DND-41 (cell line): ENCODE data around the gene KLF5.

Source experiments
- ATAC-seq: fragments of 200-7000 bp; cut with Tn5 transposase; 3 replicates; pipeline ENCODE4 v1.9.1; 2021; ENCODE audit warnings: low read depth; ENCODE audit not compliant: insufficient read depth
- DNase-seq: peaks from one replicate; pipeline ENCODE4 v3.0.0-alpha.2; 2020
- H2AFZ ChIP-seq: 2 replicates; pipeline ENCODE4 v1.6.0; 2012; ENCODE audit warnings: low read depth, low read length
- H3K27ac ChIP-seq: 2 replicates; pipeline ENCODE4 v1.5.1; 2012; ENCODE audit warnings: low read length, inconsistent platforms
- H3K27me3 ChIP-seq: fragments of 200-600 bp; sonication (generic); 2 replicates; pipeline ENCODE4 v1.6.0; 2012; ENCODE audit warnings: low read length, mild to moderate bottlenecking, inconsistent platforms; ENCODE audit not compliant: insufficient read depth, poor library complexity
- H3K36me3 ChIP-seq: 2 replicates; pipeline ENCODE4 v1.5.1; 2012; ENCODE audit warnings: low read length, inconsistent platforms; ENCODE audit not compliant: insufficient read depth
- H3K4me1 ChIP-seq: 2 replicates; pipeline ENCODE4 v1.5.1; 2012; ENCODE audit warnings: mild to moderate bottlenecking, low read length; ENCODE audit not compliant: insufficient read depth
- H3K4me2 ChIP-seq: 2 replicates; pipeline ENCODE4 v1.6.0; 2012; ENCODE audit warnings: mild to moderate bottlenecking, moderate library complexity, low read length, inconsistent platforms; ENCODE audit not compliant: insufficient read depth
- H3K4me3 ChIP-seq, 2 experiments: fragments of 200-600 bp in 1 of 2; shearing (Covaris generic) in 1 of 2; 2 replicates each; pipeline ENCODE4 v1.5.1; 2012 to 2016; ENCODE audit warnings: inconsistent platforms in 2 of 2, low read length in 2 of 2, mild to moderate bottlenecking in 2 of 2, low read depth in 1 of 2, moderate library complexity in 1 of 2
- H3K79me2 ChIP-seq: 2 replicates; pipeline ENCODE4 v1.6.0; 2012; ENCODE audit warnings: low read length, inconsistent platforms; ENCODE audit not compliant: insufficient read depth
- H3K9ac ChIP-seq: 2 replicates; pipeline ENCODE4 v1.6.0; 2012; ENCODE audit warnings: low read depth, mild to moderate bottlenecking, inconsistent platforms, low read length, moderate library complexity
- H3K9me3 ChIP-seq: 2 replicates; pipeline ENCODE4 v1.5.1; 2012; ENCODE audit warnings: low read length, moderate library complexity, mild to moderate bottlenecking, inconsistent platforms; ENCODE audit not compliant: insufficient read depth, severe bottlenecking
- H4K20me1 ChIP-seq: 2 replicates; pipeline ENCODE4 v1.6.0; 2012; ENCODE audit warnings: low read length; ENCODE audit not compliant: insufficient read depth
- EZH2 ChIP-seq: IDR thresholded peaks from 3 replicates; pipeline ENCODE4 v1.6.1; 2012; ENCODE audit warnings: borderline replicate concordance, low read depth, mild to moderate bottlenecking, moderate library complexity, low read length, inconsistent platforms; ENCODE audit not compliant: severe bottlenecking
- TF ChIP-seq, protein P1 (sequence below): IDR thresholded peaks from 2 replicates; pipeline ENCODE4 v1.5.1; 2012; ENCODE audit warnings: borderline replicate concordance, low read length, moderate library complexity, mild to moderate bottlenecking; ENCODE audit not compliant: poor library complexity, severe bottlenecking; ENCODE audit errors: extremely low read depth

The KLF5 gene

GRCh38 chr13:73110814-73111213, 52.0 kb downstream of the KLF5 start:
- H3K36me3 ChIP-seq: no peaks in the 10 kb centered on the region
- H2AFZ ChIP-seq: no peak overlapping the region
- ATAC-seq (no peak), DNase-seq (no peak)
- no peak overlapping the region for H3K27ac ChIP-seq
- no peaks in the 10 kb centered on the region for H4K20me1 ChIP-seq
- no peaks in the 10 kb centered on the region for H3K9me3 ChIP-seq
- H3K4me1 ChIP-seq: no peaks in the 10 kb centered on the region
- H3K79me2 ChIP-seq: no peaks in the 10 kb centered on the region
- H3K4me2 ChIP-seq: no peak overlapping the region
- no peaks in the 10 kb centered on the region for H3K27me3 ChIP-seq
- no peak overlapping the region for H3K9ac ChIP-seq
- TF ChIP-seq, protein P1, sequence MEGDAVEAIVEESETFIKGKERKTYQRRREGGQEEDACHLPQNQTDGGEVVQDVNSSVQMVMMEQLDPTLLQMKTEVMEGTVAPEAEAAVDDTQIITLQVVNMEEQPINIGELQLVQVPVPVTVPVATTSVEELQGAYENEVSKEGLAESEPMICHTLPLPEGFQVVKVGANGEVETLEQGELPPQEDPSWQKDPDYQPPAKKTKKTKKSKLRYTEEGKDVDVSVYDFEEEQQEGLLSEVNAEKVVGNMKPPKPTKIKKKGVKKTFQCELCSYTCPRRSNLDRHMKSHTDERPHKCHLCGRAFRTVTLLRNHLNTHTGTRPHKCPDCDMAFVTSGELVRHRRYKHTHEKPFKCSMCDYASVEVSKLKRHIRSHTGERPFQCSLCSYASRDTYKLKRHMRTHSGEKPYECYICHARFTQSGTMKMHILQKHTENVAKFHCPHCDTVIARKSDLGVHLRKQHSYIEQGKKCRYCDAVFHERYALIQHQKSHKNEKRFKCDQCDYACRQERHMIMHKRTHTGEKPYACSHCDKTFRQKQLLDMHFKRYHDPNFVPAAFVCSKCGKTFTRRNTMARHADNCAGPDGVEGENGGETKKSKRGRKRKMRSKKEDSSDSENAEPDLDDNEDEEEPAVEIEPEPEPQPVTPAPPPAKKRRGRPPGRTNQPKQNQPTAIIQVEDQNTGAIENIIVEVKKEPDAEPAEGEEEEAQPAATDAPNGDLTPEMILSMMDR: no peak
- TF ChIP-seq EZH2: no peak
- H3K4me3 ChIP-seq: no peak overlapping the region

DNA sequence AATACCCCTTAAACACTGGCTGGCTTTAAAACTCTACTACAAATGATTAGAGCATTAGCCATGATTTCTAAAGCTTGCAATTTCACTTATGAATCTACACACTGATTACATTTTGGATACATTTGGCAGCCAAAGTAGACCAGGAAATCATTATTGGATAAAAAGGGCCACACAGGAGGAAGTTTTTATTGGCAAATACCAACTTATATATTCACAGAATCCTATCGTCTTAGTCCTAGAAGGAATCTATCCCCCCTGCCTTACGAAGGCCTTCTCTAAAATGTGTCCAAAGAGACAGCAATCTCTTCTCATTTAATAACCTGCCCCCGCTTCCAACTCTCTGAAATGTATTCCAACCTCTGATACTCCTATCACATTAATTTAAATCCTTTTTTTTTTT, 52.5 kb downstream of the KLF5 start:
- H3K9ac ChIP-seq: no peak overlapping the region
- ATAC-seq: no peak

GRCh38 chr13:73119612-73120011, 60.8 kb downstream of the KLF5 start:
- DNase-seq (no peak), ATAC-seq (no peak)
- Histone ChIP-seq H3K79me2 (no peaks in the 10 kb centered on the region), H3K27me3 (no peaks in the 10 kb centered on the region), H4K20me1 (no peaks in the 10 kb centered on the region), H3K4me3 (no peak overlapping the region), H3K4me1 (no peaks in the 10 kb centered on the region), H2AFZ (no peak overlapping the region), H3K27ac (no peak overlapping the region), H3K36me3 (no peaks in the 10 kb centered on the region), H3K9ac (no peak overlapping the region), H3K4me2 (no peak overlapping the region), H3K9me3 (no peaks in the 10 kb centered on the region)
- TF ChIP-seq, protein P1: no peak
- no peak for TF ChIP-seq EZH2

More for the DNA sequence above, 52.5 kb downstream of the KLF5 start:
- Histone ChIP-seq H3K36me3 (no peaks in the 10 kb centered on the region), H3K9me3 (no peaks in the 10 kb centered on the region), H4K20me1 (no peaks in the 10 kb centered on the region), H3K79me2 (no peaks in the 10 kb centered on the region), H3K27ac (no peak overlapping the region), H3K4me1 (no peaks in the 10 kb centered on the region), H3K4me3 (no peak overlapping the region), H3K27me3 (no peaks in the 10 kb centered on the region), H2AFZ (no peak overlapping the region), H3K4me2 (no peak overlapping the region)
- no peak for DNase-seq
- no peak for TF ChIP-seq EZH2
- TF ChIP-seq, protein P1: no peak
